ENCODE measurements around the gene GAS7.

DNA sequence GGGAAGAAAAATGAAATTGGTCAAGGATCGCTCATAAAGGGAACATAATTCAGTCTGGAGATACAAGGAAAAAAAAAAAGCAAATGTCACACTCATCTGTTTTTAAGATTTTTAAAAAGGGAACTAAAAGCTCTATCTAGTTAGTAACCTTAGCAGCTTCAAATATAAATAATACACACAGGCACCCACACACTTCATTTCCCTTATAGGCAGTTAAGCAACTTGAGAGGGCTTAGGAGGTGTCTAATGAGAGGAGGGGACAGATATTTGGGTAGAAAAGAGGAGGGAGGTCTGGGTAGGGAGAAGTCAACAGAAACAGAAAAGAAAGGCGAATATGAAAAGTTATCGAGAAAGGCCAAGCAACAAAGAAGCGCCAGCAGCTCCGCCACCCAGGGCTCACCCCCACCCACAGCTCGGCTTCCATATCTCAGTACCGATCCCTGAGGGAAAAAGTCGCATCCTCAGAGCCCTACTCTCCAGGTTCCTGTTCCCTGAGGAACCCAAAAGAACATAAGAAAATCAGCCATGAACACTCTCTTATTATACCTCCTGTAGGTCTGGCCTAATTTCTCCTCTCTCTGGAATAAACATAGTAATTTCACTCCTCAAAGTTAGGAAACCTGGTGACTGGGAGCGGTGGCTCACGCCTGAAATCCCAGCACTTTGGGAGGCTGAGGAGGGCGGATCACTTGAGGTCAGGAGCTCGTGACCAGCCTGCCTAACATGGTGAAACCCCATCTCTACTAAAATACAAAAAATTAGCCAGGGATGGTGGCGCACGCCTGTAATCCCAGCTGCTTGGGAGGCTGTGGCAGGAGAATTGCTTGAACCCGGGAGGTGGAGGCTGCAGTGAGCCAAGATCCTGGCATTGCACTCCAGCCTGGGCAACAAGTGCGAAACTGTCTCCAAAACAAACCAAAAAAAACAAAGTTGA is 223.7 kb downstream of the GAS7 start:
- TF ChIP-seq, protein P1, sequence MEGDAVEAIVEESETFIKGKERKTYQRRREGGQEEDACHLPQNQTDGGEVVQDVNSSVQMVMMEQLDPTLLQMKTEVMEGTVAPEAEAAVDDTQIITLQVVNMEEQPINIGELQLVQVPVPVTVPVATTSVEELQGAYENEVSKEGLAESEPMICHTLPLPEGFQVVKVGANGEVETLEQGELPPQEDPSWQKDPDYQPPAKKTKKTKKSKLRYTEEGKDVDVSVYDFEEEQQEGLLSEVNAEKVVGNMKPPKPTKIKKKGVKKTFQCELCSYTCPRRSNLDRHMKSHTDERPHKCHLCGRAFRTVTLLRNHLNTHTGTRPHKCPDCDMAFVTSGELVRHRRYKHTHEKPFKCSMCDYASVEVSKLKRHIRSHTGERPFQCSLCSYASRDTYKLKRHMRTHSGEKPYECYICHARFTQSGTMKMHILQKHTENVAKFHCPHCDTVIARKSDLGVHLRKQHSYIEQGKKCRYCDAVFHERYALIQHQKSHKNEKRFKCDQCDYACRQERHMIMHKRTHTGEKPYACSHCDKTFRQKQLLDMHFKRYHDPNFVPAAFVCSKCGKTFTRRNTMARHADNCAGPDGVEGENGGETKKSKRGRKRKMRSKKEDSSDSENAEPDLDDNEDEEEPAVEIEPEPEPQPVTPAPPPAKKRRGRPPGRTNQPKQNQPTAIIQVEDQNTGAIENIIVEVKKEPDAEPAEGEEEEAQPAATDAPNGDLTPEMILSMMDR (IDR thresholded peaks at IDR 0.05), result no peak
- no peak for TF ChIP-seq POLR2A (IDR thresholded peaks at IDR 0.05)
- no peak for TF ChIP-seq EP300 (IDR thresholded peaks at IDR 0.05)

Measured in tibial nerve (tissue), 4 donors.